ENCODE results near the gene ABL2. TPM values are rescaled to one million over a fixed set of nuclear protein-coding genes. Genes with fewer than 3 reads are reported as not detected.
A peak's percentile ranks its signal among the peaks of the same experiment; 100 is the strongest.

Gene ABL2
- total and polyA plus RNA-seq, 9 of the 15 experiments (the other 6 are each of a cell fraction or from before 2014, with no cell fraction given): 1.4 to 15.0 (median 8.6) TPM

GRCh38 chr1:179167955-179168354 is 61.5 kb downstream of the ABL2 start:
- Histone ChIP-seq H2AFZ (ENCODE audit: low read depth, low read length) (no peak overlapping the region), H3K4me3 (no peak overlapping the region), H3K4me2 (ENCODE audit: insufficient read depth, low read length) (no peak overlapping the region), H3K4me1 (replicated peaks in 1 of 2; ENCODE audit: control insufficient read depth in 2 of 2, insufficient read depth in 2 of 2, low read length in 2 of 2) (no peaks in the 10 kb centered on the region), H3K36me3 (ENCODE audit: control insufficient read depth, insufficient read depth, low read length) (no peaks in the 10 kb centered on the region), H3K27ac (ENCODE audit: extremely low read depth, low read depth, low read length) (no peak overlapping the region), H3K79me2 (ENCODE audit: control insufficient read depth, insufficient read depth, low read length) (0 out of 3 replicates have a peak, but pooled peaks cover 5% of the 10 kb centered on the region), H3K9me3 (replicated peaks; ENCODE audit: control insufficient read depth, insufficient read depth, low read depth, low read length) (no peaks in the 10 kb centered on the region), H4K20me1 (replicated peaks; ENCODE audit: control insufficient read depth, insufficient read depth, low read length) (no peaks in the 10 kb centered on the region; the same call in 1 of the 2 replicates), H3K9me1 (ENCODE audit: control insufficient read depth, insufficient read depth, low read length) (no peaks in the 10 kb centered on the region), H3K9ac (ENCODE audit: insufficient read depth in 1 of 2, low read depth in 2 of 2, low read length in 2 of 2) (no peak overlapping the region), H3K27me3 (ENCODE audit: control insufficient read depth in 2 of 2, insufficient read depth in 2 of 2, low read length in 2 of 2) (no peaks in the 10 kb centered on the region)
- ChIA-PET POLR2A (interaction anchor here (1.1 to 1.7 kb wide), 3 partner anchors 17 to 45 kb away, joined by 3 to 4 read pairs (median 3); no protein-coding TSS in a partner anchor), CTCF (ENCODE audit: low intra/inter-chr PET ratio) (no interaction called here)
- TF ChIP-seq ZNF316 (IDR thresholded peaks at IDR 0.05): peak; percentile 74
- TF ChIP-seq ZNF318 (IDR thresholded peaks at IDR 0.05; ENCODE audit: borderline replicate concordance in 1 of 2, low read depth in 1 of 2): no peak
- no peak for TF ChIP-seq ZNF274 (IDR thresholded peaks at IDR 0.05; ENCODE audit: borderline replicate concordance, low read depth, low read length)
- peak; percentile 51 for TF ChIP-seq C11orf30 (IDR thresholded peaks at IDR 0.05; ENCODE audit: low read depth)
- 0 out of 2 replicates have a peak, but pooled peaks have one; percentile 18 for TF ChIP-seq MAFG (tag; conservative IDR thresholded peaks at IDR 0.05)
- 45% methylated on average over 1 of the region's 1 CpG for WGBS (ENCODE audit: insufficient coverage, low coverage, missing lambda C conversion rate)
- no TSS peak for BruUV-seq (replicated peaks)
- intact Hi-C loops (cut with micrococcal nuclease) (no loop called here), in situ Hi-C loops (cut with MboI) (no loop called here)
- no peak for FAIRE-seq
- no peak for ATAC-seq
- no peak for DNase-seq (ENCODE audit: extremely low read depth in 1 of 4, low spot score in 3 of 4)
